ENCODE data around the gene TCF15.
A peak's percentile ranks its signal among the peaks of the same experiment; 100 is the strongest.
"Not testable (repeated sequence)": the region's sequence is repeated elsewhere in the genome, so short reads cannot be mapped to it uniquely, and the experiment has no call there.

Gene TCF15

DNA sequence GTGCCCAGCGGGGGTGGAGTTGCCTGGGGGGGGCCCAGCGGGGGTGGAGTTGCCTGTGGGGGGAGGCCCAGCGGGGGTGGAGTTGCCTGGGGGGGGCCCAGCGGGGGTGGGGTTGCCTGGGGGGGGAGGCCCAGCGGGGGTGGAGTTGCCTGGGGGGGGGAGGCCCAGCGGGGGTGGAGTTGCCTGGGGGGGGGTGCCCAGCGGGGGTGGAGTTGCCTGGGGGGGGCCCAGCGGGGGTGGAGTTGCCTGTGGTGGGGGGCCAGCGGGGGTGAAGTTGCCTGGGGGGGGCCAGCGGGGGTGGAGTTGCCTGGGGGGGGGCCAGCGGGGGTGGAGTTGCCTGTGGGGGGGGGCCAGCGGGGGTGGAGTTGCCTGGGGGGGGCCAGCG lies 31.9 kb upstream of the TCF15 start:
- not testable (repeated sequence) for DNase-seq (ENCODE audit: low spot score)

DNA sequence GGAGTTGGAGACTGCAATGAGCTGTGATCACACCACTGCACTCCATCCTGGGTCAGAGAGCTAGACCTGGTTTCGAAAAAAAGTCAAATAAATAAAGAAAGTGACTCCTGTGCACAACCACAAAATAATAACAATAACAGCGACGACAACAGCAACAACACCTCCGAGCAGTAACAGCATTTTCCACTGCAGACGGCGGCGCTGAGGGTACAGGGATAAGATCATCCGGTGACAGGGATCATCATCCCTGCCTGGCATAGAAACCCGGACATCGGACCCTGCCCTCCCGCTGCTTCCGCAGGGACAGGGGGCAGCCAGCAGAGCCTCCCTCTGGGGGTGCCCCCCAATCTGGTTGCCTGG lies 31.4 kb upstream of the TCF15 start:
- DNase-seq (ENCODE audit: low spot score), result no peak

DNA sequence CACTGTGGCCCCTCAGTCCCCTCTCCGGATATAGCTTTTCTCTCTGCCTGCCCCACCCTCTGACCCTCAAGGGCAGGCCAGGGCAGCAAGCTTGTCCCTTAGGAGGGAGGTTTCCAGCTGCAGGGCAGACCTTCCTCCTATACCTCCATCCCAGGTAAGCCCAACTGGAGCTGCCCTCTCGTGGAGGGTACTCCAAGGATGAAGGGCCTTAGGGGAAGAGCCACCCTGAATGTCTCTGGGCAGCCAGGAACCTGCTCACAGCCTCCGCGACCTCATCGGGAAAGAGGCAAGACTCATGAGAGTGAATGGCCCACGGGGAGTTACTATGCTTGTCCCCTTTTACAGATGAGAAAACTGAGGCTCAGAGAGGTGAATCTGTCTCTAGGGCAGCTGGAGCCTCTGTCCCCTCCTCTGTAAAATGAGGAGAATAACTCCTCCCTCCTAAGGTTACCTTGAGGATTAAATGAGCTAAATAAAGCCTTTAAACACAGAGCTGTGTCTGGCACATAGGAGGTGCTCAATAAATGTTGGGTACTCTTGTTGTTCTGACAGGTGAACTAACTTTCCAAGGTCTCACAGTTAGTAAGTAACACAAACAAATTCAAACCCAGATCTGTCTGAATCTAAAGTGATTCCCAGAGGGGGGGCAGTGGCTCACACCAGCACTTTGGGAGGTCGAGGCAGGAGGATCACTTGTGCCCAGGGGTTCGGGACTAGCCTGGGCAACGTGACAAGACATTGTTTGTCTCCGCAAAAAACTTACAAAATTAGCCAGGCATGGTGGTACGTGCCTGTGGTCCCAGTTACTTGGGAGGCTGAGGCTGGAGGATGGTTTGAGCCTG lies 30.8 kb upstream of the TCF15 start:
- no peak for DNase-seq (ENCODE audit: low spot score)

DNA sequence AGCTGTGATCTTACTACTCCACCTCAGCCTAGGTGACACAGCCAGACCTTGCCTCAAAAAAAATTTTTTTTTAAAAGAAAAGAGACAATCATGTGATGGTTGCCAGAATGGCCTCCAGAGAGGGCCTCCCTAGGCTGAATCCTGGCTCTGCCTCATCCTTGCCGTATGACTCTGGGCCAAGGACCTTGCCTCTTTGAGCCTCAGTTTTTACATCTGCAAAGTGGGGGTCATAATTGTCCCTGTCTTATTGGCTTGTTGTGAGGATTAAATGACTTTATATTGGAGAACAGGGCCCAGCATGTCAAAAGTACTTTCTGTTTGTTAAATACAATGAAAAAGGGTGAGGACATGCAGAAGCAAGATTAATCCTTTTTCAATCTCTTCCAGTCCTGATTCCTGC lies 28.5 kb upstream of the TCF15 start:
- DNase-seq (ENCODE audit: low spot score), result no peak

DNA sequence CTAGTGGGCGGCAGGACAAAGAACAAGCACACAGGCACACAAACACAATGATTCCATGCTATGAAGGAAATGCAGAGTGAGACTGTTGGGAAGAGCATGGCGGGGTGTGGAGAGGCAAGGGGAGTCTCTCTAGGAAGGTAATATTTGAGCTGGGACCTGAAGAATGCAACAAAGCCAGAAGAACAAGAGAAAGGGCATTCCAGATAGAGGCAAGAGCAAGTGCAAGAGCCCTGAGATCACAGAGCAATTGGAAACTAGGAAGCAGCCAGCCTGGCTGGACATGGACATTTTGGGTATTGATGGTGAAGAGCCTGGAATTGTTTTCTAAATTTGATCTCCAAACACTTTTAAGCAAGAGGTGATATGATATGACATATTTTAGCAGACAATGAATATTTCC lies 27.4 kb upstream of the TCF15 start:
- no peak for DNase-seq (ENCODE audit: low spot score)

DNA sequence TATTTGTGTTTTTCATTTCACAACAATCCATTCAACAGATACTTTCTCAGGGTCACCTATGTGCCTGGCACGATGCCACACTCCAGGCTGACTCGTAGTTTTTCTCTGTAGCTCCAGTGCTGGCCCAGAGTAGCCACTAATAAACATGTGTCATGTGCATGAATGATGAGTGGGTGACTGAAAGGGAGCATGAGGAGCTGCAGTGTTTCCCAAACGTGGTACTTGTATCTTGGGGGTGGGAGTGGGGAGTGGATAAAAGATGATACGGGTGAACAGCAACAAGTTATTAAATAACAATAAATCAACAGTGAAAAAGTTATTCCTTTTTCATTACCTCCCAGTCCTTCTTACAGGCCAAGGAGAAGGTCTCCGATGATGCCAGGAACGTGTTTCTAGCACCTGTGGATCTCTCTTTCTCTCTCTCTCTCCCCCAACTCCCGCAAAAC lies 25.8 kb upstream of the TCF15 start:
- DNase-seq (ENCODE audit: low spot score), result no peak

DNA sequence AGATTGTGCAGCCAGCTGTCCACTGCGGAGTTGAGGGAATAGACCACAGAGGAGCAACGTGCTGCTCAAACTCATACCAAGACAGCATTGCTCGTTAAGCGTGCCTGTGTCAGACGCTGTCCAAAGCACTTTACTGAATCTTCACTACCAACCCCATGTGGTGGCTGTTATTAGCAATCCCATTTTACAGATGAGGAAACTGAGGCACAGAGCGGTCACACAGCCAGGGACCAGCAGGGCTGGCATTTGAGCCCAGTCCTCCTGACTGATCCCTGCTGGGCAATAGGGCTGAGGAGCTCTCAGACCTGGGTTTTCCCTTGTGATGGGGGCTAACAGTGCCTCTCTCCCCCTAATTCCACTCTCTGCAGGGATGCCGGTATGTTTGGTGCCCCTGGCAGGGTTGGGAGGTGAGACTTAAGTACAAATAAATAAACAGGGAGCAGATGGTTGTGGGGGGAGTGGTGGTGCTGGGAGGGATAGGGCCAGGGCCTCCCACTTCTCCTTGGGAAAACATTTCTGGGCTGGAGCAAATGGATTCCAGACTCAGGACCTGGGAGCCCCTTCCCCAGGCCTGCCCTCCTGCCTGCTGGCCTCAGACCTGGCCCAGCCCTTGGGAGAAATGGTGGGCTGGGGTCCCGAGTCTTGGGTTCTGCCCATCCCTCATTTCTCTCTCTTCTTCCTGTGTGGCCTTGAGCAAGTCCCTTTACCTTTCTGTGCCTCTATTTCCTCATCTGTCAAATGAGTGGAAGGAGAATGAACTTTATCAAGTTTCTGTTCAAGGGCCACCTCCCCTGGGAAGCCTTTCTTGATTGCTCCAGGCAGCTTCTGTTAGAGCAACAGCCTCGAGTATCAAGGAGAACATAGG lies 25.2 kb upstream of the TCF15 start:
- DNase-seq (ENCODE audit: low spot score), result no peak

DNA sequence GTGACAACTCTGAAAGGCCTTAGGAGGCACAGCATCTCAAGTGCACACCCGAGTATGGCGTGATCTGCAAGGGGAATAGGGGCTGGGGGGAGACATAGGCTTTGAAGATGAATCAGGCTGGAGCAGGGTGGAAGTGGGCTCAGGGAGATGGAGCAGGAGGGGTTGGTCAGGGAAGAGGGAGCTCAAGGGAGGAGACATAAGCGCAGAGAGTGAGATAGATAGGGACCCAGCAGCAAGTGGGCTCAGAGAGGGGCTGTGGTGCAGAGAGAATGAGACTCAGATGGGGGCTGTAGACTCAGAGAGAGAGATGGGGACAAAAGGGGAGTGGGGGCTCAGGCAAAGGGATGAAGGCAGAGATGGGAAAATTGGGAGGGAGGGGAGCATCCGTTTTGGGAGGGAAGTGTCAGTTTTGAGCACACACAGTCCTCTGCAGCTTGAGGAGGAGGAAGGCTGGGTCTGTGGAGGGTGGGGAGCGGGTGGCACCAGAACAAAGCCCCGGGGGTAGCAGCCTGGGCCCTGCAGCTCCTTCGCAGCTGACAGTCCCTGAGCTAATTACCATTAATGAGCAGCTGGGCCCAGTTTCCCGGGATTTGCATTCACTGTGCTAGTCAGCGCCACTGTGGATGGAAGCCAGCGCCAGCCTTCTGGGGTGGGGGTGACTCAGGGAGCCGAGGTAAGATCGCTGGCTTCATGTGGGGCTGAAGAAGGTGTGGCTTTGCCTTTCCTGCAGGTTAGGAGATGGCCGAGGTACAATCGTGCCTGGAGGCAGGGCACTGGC lies 24.2 kb upstream of the TCF15 start:
- peak; percentile 17 for DNase-seq (ENCODE audit: low spot score)

DNA sequence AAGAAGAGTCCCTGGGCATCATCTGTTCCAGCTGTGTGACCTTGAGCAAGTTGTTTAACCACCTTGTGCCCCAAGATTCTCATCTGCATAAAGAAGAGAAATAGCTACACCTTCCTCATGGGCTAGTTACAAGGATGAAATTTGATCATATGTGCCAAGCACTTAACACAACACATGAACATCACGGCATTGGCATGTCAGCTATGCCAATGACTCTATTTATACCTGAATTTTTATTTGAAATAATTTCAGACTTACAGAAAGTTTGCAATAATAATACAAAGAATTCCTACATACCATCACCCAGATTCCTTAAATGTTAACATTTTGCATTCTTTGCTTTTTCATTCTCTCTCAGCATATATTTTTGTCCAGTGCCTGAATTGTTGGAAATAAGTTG lies 21.0 kb upstream of the TCF15 start:
- no peak for DNase-seq (ENCODE audit: low spot score)

DNA sequence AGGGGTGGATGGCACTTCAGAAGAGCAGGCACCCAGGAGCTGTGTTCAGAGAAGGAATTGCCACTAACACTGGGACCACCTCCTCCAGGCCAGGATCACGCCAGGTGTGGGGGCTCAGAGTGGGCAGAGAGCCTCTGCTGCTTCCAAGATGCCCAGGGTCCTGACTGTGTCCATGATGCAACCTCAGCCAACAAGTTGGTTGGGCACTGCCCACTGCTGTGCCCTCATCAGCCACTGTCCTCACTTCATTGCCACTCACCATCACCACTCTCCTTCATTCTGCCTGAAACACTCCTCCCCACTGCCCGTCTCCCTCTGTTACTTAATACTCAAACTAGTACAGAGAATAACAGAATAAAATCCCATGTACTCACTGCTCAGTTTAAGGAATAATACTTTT lies 16.5 kb upstream of the TCF15 start:
- DNase-seq (ENCODE audit: low spot score), result no peak

DNA sequence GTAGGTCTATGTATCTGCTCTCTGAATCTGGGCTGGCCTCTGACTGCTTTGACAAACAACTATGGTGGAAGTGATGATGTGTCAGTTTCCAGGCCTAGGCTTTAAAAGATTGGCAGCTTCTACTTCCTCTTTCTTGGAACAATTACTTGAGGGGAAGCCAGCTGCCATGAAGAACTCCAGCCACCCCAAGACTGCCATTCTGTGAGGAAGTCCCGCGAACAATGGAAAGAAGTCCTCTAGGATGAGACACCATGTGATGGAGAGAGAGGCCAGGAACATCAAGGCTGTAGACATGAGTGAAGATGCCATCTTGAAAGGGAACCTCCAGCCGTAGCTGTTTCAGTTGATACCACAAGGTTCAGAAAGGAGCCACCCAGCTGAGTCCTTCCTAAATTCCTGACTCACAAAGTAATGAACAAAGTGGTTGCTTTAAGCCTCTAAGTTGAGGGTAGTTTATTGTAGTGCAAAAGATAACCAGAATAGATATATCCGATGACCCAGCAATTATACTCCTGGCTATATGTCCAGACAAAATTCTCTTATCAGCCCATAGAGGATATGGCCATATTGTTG lies 15.3 kb upstream of the TCF15 start:
- no peak for DNase-seq (ENCODE audit: low spot score)

DNA sequence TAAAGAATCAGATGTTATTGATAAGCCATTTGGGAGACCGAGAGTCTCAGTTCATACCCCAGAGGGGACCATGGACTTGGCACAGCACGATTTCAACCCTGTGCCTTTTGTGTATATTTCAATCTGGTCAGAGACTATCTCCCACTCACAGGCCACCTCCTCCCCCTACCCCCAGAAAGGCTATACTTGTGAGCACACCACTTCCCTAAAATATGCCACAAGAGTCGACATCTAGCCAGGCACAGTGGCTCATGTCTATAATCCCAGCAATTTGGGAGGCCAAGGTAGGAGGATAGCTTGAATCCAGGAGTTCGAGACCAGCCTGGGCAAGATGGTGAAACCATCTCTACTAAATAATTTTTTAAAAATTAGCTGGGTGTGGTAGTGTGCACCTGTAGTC lies 13.6 kb upstream of the TCF15 start:
- DNase-seq (ENCODE audit: low spot score), result no peak

DNA sequence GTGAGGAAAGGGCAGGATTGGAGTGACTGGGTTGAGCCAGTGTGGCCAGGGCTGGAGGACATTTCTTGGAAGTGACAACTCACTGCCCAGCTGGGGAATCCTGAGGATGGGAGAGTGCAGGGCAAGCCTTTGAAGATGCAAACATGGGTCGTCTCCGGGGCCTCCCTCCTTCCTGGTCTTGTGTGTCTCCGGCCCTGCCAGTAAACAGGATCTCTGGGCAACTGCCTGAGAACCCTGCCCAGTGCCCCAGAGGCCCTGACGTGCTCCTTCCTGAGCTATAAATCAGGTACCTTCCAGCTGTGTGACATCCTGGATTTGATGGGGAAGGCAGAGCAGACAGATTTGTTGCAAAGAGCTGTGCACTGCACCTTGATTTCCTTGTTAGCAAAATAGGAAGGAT lies 12.9 kb upstream of the TCF15 start:
- no peak for DNase-seq (ENCODE audit: low spot score)

DNA sequence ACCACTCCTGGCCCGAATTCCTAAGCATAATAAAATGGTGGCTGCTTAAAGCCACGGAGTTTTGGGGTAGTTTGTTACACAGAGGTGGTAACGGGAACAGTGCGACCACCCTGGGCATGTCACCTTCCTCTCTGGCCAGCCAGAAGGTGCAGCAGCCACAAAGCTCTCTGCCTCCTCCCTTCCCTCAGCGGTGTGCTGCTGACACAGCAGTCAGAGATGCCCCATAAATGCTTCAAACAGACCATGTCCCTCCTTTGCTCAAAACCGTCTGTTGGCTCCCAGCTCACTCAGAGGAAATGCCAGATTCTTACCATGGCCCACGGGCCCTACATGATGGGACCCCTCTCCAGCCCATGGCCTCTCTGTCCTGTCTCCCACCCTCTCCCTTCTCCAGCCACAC lies 12.1 kb upstream of the TCF15 start:
- no peak for DNase-seq (ENCODE audit: low spot score)

DNA sequence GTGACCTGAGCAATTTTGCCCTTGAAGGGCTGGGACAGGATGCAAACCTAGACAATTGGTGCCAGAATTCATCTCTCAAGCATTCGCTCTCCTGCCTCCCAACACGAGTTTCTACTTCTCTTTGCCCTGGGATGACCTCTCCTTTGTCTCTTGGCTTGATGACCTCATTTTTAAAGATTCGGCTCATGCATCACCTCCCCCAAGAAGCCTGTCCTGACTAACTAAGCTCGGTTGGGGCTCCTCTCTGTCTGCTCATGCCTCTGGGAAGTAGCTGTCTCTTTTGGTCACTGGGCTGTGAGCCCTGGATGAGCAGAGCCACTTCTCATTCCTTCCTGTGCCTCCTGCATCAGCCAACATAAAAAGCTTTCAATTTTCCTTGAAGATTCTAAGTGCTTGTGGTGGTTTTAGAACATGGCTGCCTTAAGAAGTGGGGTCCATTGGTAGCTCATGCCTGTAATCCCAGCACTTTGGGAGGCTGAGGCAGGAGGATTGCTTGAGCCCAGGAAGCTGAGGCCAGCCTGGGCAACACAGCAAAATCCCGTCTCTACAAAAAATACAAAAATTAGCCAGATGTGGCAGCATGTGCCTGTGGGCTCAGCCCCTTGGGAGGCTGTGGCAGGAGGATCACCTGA lies 11.1 kb upstream of the TCF15 start:
- DNase-seq (ENCODE audit: low spot score), result no peak

DNA sequence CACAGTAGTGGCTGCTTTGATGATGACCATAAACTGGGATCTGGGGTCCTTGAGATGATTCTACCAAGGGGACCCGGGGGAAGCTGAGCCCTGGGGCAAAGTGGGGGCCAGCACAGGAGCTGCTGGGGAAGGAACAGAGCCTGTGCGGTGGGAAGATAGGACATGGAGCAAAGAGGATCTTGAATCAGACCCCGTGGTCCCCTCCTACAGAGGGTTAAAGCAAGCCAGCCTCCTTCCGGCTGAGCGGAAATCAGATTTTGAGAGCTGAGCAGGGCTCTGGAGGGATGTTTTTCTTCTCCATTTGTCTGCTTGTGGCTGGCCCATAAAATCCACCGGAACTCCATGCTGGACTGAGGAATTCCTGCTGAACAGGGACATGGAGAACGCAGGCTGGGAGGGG lies 10.1 kb upstream of the TCF15 start:
- DNase-seq (ENCODE audit: low spot score), result no peak

DNA sequence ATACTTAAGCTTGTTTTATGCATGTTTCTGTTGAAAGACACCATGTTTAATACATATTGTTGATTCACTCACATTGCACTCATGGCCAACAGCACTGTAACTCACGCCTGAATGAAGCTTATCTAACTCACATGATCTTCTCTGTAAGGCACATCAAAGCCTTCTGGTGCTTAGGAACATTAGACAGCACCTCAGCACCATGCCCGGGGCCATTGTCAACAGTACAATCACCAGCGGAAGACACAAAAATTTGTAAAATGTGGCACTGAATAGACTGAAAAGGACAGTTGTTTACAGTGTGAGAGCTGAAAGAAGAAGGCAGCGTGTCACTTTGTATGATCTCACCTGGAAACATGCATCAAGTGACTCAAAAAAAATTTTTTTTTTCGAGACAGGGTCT lies 8.9 kb upstream of the TCF15 start:
- DNase-seq (ENCODE audit: low spot score), result no peak

DNA sequence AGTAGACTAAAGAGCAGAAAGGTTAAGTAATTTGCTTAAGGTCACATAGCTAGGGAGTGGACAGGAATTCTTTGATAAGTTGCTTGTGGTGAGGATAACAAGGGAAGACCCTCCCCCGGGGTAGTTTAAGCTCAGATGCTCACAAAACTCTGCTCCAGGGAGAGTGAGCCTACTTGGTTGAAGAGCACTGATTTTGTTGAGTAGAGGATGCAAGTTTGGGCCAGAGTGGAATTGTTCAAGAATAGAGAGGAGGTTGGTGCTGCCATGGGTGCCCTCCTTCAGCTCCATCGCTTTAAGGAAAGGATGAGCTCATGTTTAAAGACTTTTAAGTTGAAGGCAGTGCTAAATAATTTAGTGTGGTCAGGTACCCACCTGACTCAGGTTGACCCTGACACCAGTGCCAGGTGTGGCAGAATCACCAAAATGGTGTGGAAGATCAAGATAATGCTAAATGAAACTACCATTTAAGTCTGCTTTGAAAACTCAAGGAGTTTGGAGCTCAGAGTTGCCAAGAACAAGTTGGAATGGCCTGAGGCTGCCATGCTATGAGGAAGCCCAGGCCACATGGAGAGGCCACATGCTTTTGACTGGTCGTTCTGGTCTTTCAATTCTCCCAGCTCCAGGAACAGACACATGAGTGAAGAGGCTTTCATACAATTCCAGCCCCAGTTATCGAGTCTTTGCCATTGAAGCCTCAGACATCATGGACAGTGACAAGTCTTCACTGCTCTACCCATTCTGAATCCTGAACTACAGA lies 8.0 kb upstream of the TCF15 start:
- no peak for DNase-seq (ENCODE audit: low spot score)

DNA sequence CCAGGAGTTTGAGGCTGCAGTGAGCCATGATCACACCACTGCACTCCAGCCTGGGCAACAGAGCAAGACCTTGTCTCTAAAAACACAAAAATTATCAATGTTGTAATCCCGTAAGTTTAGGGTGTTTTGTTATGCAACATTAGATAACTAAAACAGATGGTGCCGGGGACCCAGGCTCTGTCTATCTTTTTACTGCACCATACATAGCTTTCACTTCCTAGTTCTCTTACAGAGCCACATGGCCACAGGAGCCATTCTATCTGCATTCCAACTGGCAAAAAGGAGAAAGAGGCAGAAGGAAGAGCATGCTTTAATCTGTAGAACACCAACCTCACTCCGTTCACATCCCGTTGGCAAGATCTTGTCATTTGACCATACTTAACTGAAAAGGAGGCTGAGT lies 5.4 kb upstream of the TCF15 start:
- DNase-seq (ENCODE audit: low spot score), result no peak

DNA sequence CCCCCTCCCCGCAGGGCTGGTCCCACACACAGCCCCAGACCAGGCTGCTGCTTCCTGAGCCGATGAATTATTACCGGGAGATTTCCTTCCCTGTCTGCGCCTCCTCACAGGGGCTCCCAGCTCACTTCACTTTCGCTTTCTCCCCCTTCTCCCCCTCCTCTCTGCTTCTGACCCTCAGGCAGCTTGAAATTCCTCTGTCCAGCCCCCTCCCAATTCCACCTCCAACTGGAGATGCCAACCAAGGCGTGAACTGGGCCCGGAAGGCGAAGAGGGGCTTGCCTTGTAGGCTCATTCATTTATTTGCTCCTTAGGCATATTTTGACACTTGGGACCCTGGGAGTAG lies 1.7 kb upstream of the TCF15 start:
- no peak for DNase-seq (ENCODE audit: low spot score)
